ENCODE results near the gene MAN1A2.
"Not testable (repeated sequence)": the region's sequence is repeated elsewhere in the genome, so short reads cannot be mapped to it uniquely, and the experiment has no call there.

MAN1A2 gene

GRCh38 chr1:117501281-117501680 is 134.0 kb downstream of the MAN1A2 start:
- no peak for DNase-seq

DNA sequence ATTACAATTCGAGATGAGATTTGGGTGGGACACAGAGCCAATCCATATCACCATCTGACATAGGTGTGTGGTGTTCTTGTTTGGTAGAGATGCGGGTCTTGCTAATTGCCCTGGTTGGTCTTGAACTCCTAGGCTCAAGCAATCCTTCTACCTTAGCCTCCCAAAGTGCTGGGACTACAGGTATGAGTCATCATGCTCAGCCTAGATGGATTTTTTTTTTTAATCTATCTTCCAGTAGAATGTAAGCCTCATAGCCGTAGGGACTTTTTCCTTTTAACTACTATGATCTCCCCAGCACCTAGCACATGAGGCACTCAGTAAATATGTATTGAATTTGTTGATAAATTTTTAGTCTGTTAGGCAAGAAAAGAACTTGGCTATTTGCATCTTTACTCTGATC is 144.0 kb downstream of the MAN1A2 start:
- no peak for DNase-seq

- no peak for DNase-seq
These were observed 145.6 kb downstream of the MAN1A2 start for GRCh38 chr1:117512728-117513321.

DNA sequence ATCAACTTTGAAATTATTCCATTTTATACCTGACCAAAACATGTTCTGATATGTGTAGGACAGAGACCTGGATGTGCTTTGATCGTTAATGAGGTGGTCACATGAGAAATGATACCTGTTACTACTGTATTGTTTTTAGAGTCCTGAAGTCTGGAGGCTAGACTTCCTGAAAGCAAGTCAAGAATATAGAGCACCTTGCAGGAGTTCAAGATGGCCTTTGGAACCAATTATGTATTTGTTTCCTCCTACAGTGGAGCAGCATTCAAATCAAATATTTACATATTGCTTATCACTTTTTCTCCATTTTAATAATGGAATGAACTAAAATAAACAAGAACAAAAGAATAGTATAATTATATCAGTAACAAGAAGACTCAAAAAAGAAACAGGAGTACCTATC is 155.9 kb downstream of the MAN1A2 start:
- DNase-seq = no peak

DNA sequence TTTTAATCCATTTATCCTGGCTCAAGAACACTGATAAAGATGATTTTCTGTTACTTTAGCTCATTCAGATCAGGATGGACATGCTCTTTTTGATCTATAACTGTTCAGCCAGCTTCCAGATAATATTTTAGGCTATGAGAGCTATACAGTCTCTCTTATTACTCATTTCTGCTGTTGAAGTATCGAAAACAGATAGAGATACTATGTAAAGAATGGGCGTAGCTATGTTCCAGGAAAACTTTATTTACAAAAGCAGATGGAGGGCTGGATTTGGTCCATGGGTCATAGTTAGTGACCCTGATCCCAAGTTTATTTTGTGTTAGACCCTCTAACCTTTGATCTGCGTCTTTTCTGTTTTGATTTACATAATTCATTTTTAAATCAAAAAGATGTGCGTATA is 159.8 kb downstream of the MAN1A2 start:
- no peak for DNase-seq

DNA sequence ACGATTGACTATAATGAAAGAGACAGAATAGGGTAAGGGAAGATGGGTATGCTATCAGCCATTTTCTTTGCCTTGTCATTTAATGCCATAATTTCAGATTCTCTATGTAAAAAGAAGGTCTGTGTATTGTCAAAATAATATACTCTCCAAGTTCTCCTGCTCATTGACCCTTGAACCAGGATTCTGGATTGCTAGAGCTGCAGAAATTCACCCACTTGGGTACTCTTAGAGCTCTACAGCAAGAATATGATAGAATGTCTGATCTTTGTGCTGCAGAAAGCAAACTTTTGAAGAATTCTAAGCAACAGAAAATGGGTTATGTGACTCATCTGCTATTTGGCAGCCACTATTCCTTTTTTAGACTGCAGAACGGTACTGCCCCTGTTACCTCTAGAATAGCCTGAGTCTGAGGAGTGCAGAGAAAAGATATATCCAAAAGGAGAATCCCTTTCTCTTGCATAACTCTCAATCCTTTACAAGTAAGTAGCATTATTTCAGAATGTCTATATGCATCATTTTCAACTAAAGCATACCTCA is 160.4 kb downstream of the MAN1A2 start:
- DNase-seq = no peak

- DNase-seq = no peak
These were observed 162.4 kb downstream of the MAN1A2 start for GRCh38 chr1:117529683-117530082.

DNA sequence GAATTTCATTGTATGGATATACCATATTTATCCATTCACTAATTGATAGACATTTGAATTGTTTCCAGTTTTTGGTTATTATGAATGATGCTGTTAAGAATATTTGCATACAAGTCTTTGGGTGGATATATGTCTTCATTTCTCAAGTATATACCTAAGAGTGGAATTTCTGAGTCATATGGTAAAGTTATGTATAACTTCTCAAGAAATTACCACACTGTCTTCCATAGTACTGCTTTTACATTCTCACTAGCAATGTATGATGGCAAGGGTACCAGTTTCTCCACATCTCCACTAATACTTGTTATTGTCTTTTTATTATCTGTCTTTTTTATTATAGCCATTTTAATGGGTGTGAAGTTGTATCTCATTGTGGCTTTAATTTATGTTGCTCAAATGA is 164.0 kb downstream of the MAN1A2 start:
- no peak for DNase-seq

DNA sequence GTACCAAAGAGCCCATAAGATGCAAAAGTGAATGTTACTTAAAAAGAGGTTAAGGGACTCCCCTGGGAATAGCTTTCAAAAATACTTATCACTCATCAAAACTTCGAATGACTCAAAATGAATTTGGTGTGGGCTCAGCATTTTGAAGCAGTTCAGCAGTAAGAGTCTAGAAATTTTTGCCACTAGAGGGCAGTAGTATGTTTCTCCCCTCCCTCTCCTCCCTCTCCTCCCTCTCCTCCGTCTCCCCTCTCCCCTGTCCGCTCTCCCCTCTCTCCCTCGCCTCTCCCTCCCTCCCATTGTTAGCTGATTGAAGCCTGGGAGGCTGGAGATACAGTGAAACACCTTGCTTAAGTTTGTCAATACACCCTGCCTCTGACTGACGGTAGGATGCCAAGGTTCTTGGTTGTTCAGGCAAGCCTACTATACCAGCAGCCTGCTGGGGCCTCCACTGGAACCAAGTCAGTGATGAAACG is 167.8 kb downstream of the MAN1A2 start:
- no peak for DNase-seq

GRCh38 chr1:117535821-117536220 is 168.6 kb downstream of the MAN1A2 start:
- DNase-seq = no peak

GRCh38 chr1:117537291-117537920 is 170.2 kb downstream of the MAN1A2 start:
- peak; percentile 38 for DNase-seq

DNA sequence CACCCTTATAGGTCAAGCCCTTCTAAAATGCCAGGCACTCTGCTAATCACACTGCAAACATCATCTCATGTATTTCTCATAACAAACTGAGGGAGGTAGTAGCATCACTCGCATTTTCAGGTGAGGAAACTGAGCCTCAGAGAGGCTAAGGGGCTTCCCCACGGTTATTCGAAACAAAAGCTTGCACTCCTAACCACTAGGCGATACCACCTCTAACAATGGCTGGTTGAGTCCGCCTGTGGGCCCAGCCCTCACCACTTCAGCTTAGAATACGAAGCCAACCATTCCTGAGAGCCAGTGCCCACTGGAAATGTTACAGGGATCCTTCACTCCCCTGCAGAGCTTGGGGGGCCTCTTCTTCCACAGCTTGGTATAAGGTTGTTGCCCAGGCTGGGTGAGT is 173.3 kb downstream of the MAN1A2 start:
- no peak for DNase-seq

- DNase-seq = no peak
These were observed 173.8 kb downstream of the MAN1A2 start for GRCh38 chr1:117541003-117541402.

GRCh38 chr1:117541585-117541984 is 174.3 kb downstream of the MAN1A2 start:
- DNase-seq = no peak

GRCh38 chr1:117544509-117545109 is 177.4 kb downstream of the MAN1A2 start:
- no peak for DNase-seq

- DNase-seq = no peak
These were observed 179.2 kb downstream of the MAN1A2 start for GRCh38 chr1:117546467-117546866.

DNA sequence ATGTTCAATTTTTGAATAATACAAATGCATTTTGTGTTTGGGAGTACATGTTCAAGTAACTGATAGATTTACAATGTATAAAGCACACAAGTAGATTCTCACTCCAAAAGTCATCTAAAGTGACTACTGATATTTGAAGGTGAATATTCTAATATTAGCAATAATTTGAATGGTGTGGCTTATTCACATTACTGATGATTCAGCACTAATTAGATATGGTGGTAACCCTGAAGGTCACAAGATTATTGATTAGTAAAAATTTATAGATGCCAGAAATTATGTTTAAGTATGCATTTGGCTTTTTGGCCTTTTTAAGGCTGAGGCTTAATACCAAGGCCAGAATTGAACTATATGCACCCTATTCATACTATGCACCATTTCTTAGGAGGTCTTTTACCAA is 186.2 kb downstream of the MAN1A2 start:
- no peak for DNase-seq

DNA sequence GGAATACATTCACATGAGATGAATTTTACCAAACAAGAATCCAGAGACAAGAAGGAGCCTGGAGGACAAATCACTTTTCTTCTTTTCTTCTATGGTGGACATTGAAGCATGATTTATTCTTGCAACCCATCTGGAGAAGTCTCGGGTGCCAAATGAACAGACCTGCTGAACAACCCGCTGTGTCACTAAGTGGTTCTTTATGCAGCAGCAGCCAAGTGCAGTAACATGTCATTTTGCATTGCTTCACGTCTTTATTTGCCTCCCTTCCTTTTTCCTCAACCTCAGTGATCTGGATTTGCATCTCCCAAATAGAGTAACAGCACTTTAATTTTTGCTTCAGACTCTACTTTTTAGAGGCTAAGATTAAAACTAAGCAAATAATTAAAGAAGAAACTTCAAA is 188.6 kb downstream of the MAN1A2 start:
- DNase-seq = no peak

DNA sequence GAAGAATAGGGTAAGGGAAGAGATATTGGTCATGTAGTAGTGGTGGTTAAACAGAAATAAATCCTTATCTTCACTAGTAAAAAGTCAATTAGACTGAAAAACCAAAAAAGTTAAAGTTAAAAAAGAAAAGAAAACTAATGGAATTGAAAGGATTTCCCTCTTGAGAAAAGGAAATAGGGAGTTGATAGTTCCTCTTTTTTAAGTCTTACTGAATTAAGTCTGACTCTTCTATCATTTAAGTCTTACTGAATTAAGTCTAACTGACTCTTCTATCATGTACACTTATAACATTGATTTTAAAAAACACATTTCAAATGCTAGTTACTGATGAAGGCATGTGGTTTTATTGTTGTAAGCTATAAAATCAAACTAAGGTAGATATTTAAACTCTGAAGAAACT is 189.1 kb downstream of the MAN1A2 start:
- no peak for DNase-seq

DNA sequence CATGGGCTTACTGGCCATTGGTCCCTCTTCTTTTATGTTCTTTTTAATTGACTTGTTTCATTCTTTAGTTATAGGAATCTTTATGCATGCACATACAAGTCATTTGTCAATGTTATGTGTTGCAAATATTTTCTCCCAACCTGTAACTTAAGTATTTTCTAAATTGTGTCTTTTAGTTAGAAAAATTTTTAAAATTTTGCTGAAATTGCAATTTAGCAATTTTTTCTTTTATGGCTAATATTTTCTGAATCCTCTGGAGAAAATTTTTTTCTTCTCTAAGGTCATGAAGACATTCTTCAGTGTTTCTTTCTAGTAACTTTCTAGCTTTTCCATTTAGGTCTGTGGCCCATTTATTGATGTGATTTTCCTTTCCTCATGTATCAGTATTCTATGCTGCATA is 189.7 kb downstream of the MAN1A2 start:
- no peak for DNase-seq

DNA sequence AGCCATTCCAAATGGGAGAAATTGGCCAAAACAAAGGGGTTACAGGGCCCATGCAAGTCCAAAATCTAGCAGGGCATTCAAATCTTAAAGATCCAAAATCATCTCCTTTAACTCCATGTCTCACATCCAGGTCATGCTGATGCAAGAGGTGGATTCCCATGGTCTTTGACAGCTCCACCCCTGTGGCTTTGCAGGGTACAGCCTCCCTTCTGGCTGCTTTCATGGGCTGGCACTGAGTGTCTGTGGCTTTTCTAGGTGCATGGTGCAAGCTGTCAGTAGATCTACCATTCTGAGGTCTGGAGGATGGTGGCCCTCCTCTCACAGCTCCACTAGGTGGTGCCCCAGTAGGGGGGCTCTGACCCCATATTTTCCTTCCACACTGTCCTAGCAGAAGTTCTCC is 191.2 kb downstream of the MAN1A2 start:
- DNase-seq = not testable (repeated sequence)

- DNase-seq = no peak
These were observed 191.9 kb downstream of the MAN1A2 start for GRCh38 chr1:117559139-117559538.

GRCh38 chr1:117559985-117560384 is 192.7 kb downstream of the MAN1A2 start:
- DNase-seq = no peak

GRCh38 chr1:117561071-117561470 is 193.8 kb downstream of the MAN1A2 start:
- no peak for DNase-seq

Measured in NCI-H1048 (cell line).